IPS DF 6.9 (cell line): Measurements from ENCODE around the gene NUDCD3.

ENCODE experiments used
- DNase-seq: peaks from one replicate; pipeline ENCODE4 v3.0.0-alpha.2; 2013; ENCODE audit warnings: low read depth, low spot score
- H3K27ac ChIP-seq: one replicate; pipeline ENCODE4 v1.5.1; 2013; ENCODE audit warnings: low read length, control low read depth
- H3K27me3 ChIP-seq: 2 replicates; pipeline ENCODE4 v1.6.1; 2013; ENCODE audit warnings: mild to moderate bottlenecking, low read length; ENCODE audit not compliant: control insufficient read depth, insufficient read depth
- H3K36me3 ChIP-seq: 2 replicates; pipeline ENCODE4 v1.6.1; 2013; ENCODE audit warnings: low read length; ENCODE audit not compliant: control insufficient read depth, insufficient read depth
- H3K4me1 ChIP-seq: 2 replicates; pipeline ENCODE4 v1.6.1; 2013; ENCODE audit warnings: low read length; ENCODE audit not compliant: control insufficient read depth, insufficient read depth
- H3K4me3 ChIP-seq: 2 replicates; pipeline ENCODE4 v1.5.1; 2013; ENCODE audit warnings: mild to moderate bottlenecking, low read length
- H3K9me3 ChIP-seq: 2 replicates; pipeline ENCODE4 v1.6.1; 2013; ENCODE audit warnings: low read length, inconsistent platforms; ENCODE audit not compliant: control insufficient read depth, insufficient read depth
- WGBS: extraction: QIAGEN DNeasy Blood & Tissue Kit; methylation state at CpG from one replicate; pipeline ENCODE4 v1.1.7; 2013; ENCODE audit warnings: mixed read lengths, missing lambda C conversion rate; ENCODE audit not compliant: insufficient read length, insufficient coverage; 5-methylcytosine and 5-hydroxymethylcytosine counted together

Gene NUDCD3

GRCh38 chr7:44382459-44383265, 107.8 kb downstream of the NUDCD3 start:
- no peaks in the 10 kb centered on the region for H3K9me3 ChIP-seq
- no peak overlapping the region for H3K4me3 ChIP-seq
- H3K27ac ChIP-seq = no peak overlapping the region
- H3K27me3 ChIP-seq = no peaks in the 10 kb centered on the region
- no CpG with 5 or more reads among the region's 13 CpGs for WGBS
- H3K36me3 ChIP-seq = 0 out of 2 replicates have a peak, but pooled peaks cover 3% of the 10 kb centered on the region
- no peak for DNase-seq
- no peaks in the 10 kb centered on the region for H3K4me1 ChIP-seq

- no CpG with 5 or more reads among the region's 9 CpGs for WGBS
- Histone ChIP-seq H3K4me3 (no peak overlapping the region), H3K4me1 (no peaks in the 10 kb centered on the region)
Observed at GRCh38 chr7:44381494-44382220, 108.8 kb downstream of the NUDCD3 start.

GRCh38 chr7:44380831-44381493, 109.5 kb downstream of the NUDCD3 start:
- Histone ChIP-seq H3K36me3 (0 out of 2 replicates have a peak, but pooled peaks cover 3% of the 10 kb centered on the region), H3K4me3 (no peak overlapping the region), H3K4me1 (no peaks in the 10 kb centered on the region), H3K27ac (no peak overlapping the region), H3K9me3 (no peaks in the 10 kb centered on the region), H3K27me3 (no peaks in the 10 kb centered on the region)
- no CpG with 5 or more reads among the region's 4 CpGs for WGBS
- DNase-seq = no peak

More at GRCh38 chr7:44381494-44382220, 108.8 kb downstream of the NUDCD3 start:
- no peak for DNase-seq
- H3K9me3 ChIP-seq = no peaks in the 10 kb centered on the region
- 0 out of 2 replicates have a peak, but pooled peaks cover 3% of the 10 kb centered on the region for H3K36me3 ChIP-seq
- no peaks in the 10 kb centered on the region for H3K27me3 ChIP-seq
- no peak overlapping the region for H3K27ac ChIP-seq

- DNase-seq = no peak
- Histone ChIP-seq H3K36me3 (0 out of 2 replicates have a peak, but pooled peaks cover 3% of the 10 kb centered on the region), H3K4me3 (no peak overlapping the region), H3K27me3 (no peaks in the 10 kb centered on the region), H3K27ac (no peak overlapping the region), H3K9me3 (no peaks in the 10 kb centered on the region), H3K4me1 (no peaks in the 10 kb centered on the region)
- WGBS = no CpG with 5 or more reads among the region's 2 CpGs
Observed at GRCh38 chr7:44380189-44380830, 110.1 kb downstream of the NUDCD3 start.

GRCh38 chr7:44379366-44380188, 110.9 kb downstream of the NUDCD3 start:
- no CpG with 5 or more reads among the region's 12 CpGs for WGBS
- no peak for DNase-seq
- Histone ChIP-seq H3K4me1 (no peaks in the 10 kb centered on the region), H3K9me3 (no peaks in the 10 kb centered on the region), H3K27ac (no peak overlapping the region), H3K4me3 (no peak overlapping the region), H3K27me3 (no peaks in the 10 kb centered on the region), H3K36me3 (0 out of 2 replicates have a peak, but pooled peaks cover 2% of the 10 kb centered on the region)

- no peaks in the 10 kb centered on the region for H3K9me3 ChIP-seq
- no peak overlapping the region for H3K4me3 ChIP-seq
- no peaks in the 10 kb centered on the region for H3K4me1 ChIP-seq
- no peaks in the 10 kb centered on the region for H3K36me3 ChIP-seq
- no peaks in the 10 kb centered on the region for H3K27me3 ChIP-seq
- DNase-seq = no peak
- WGBS = no CpG with 5 or more reads among the region's 3 CpGs
- H3K27ac ChIP-seq = no peak overlapping the region
Observed at GRCh38 chr7:44378744-44379143, 111.7 kb downstream of the NUDCD3 start.

- DNase-seq = no peak
- WGBS = no CpG with 5 or more reads among the region's 5 CpGs
- no peaks in the 10 kb centered on the region for H3K9me3 ChIP-seq
- H3K4me1 ChIP-seq = no peaks in the 10 kb centered on the region
- no peak overlapping the region for H3K4me3 ChIP-seq
- H3K36me3 ChIP-seq = no peaks in the 10 kb centered on the region
- H3K27ac ChIP-seq = no peak overlapping the region
- H3K27me3 ChIP-seq = no peaks in the 10 kb centered on the region
Observed at GRCh38 chr7:44377681-44378421, 112.6 kb downstream of the NUDCD3 start.

GRCh38 chr7:44377134-44377463, 113.4 kb downstream of the NUDCD3 start:
- DNase-seq = no peak
- H3K36me3 ChIP-seq = no peaks in the 10 kb centered on the region
- WGBS = no CpG with 5 or more reads among the region's 1 CpG
- H3K27me3 ChIP-seq = no peaks in the 10 kb centered on the region
- no peak overlapping the region for H3K27ac ChIP-seq
- no peaks in the 10 kb centered on the region for H3K9me3 ChIP-seq
- H3K4me1 ChIP-seq = no peaks in the 10 kb centered on the region
- H3K4me3 ChIP-seq = no peak overlapping the region

- H3K27me3 ChIP-seq = no peaks in the 10 kb centered on the region
- WGBS = no CpG with 5 or more reads among the region's 7 CpGs
- no peaks in the 10 kb centered on the region for H3K36me3 ChIP-seq
- H3K4me3 ChIP-seq = no peak overlapping the region
- no peak overlapping the region for H3K27ac ChIP-seq
- H3K9me3 ChIP-seq = no peaks in the 10 kb centered on the region
- no peaks in the 10 kb centered on the region for H3K4me1 ChIP-seq
- no peak for DNase-seq
Observed at GRCh38 chr7:44376429-44377133, 113.9 kb downstream of the NUDCD3 start.
